Heart left ventricle (tissue), 16 donors: Measurements from ENCODE around the gene AOC2. TPM values are rescaled to one million over a fixed set of nuclear protein-coding genes. Genes with fewer than 3 reads are reported as not detected.

Experiments
- ATAC-seq, 4 donors: fragments of 200-7000 bp; cut with Tn5 transposase; one replicate each; pipeline ENCODE4 v1.9.1; 2020 to 2022; ENCODE audit warnings: moderate library complexity in 4 of 4, mild to moderate bottlenecking in 3 of 4, moderate number of reproducible peaks in 1 of 4
- DNase-seq, 5 donors: peaks; one replicate each; pipeline ENCODE4 v3.0.0-alpha.2; 2020
- H3K27ac ChIP-seq, 12 donors: fragments of 200-600 bp; sonication (generic) in 4 of 12; one replicate each; pipeline versions ENCODE4 v1.5.0 to v1.8.0; 2016 to 2022; ENCODE audit warnings: mild to moderate bottlenecking in 2 of 12
- H3K27me3 ChIP-seq, 9 donors: fragments of 200-600 bp; sonication (generic) in 2 of 9; one replicate each; pipeline versions ENCODE4 v1.5.1 to v1.8.0; 2016 to 2022; ENCODE audit warnings: mild to moderate bottlenecking in 3 of 9
- H3K36me3 ChIP-seq, 9 donors: fragments of 200-600 bp; sonication (generic) in 2 of 9; one replicate each; pipeline versions ENCODE4 v1.5.0 to v1.8.0; 2018 to 2022; ENCODE audit warnings: mild to moderate bottlenecking in 2 of 9
- H3K4me1 ChIP-seq, 12 donors: fragments of 200-600 bp; sonication (generic) in 4 of 12; one replicate each; pipeline versions ENCODE4 v1.5.0 to v1.8.0; 2016 to 2022; ENCODE audit warnings: mild to moderate bottlenecking in 3 of 12
- H3K4me3 ChIP-seq, 12 donors: fragments of 200-600 bp; sonication (generic) in 4 of 12; one replicate each; pipeline versions ENCODE4 v1.5.0 to v1.8.0; 2017 to 2022; ENCODE audit warnings: mild to moderate bottlenecking in 9 of 12, moderate library complexity in 4 of 12
- H3K9me3 ChIP-seq, 12 donors: fragments of 200-600 bp; sonication (generic) in 4 of 12; one replicate each; pipeline versions ENCODE4 v1.5.0 to v1.8.0; 2016 to 2022; ENCODE audit warnings: mild to moderate bottlenecking in 1 of 12
- CTCF ChIP-seq, 12 donors: fragments of 200-600 bp; sonication (generic) in 4 of 12; IDR thresholded peaks; one replicate each; pipeline versions ENCODE4 v1.5.0 to v1.8.0; 2018 to 2022; ENCODE audit warnings: antibody characterized with exemption in 12 of 12, mild to moderate bottlenecking in 5 of 12
- POLR2A ChIP-seq, 2 donors: fragments of 450-650 bp; IDR thresholded peaks; one replicate each; pipeline ENCODE4 v1.6.1; 2017; ENCODE audit warnings: antibody characterized with exemption in 2 of 2, mild to moderate bottlenecking in 2 of 2, moderate library complexity in 2 of 2
- WGBS, 4 donors: extraction: QIAGEN DNeasy Blood & Tissue Kit in 2 of 4; methylation state at CpG; one replicate each; pipeline versions ENCODE4 v1.1.5 to v1.1.7; 2013 to 2018; 5-methylcytosine and 5-hydroxymethylcytosine counted together
- intact Hi-C, 10 donors: fragments of 100-400 bp; cut with DNase I; formaldehyde crosslinking; loops; one replicate each; pipeline versions ENCODE4 v1.11.1 to v1.14.2; 2022
- polyA plus RNA-seq, 2 donors: library from polyadenylated mRNA; stranded (reverse); fragments of 200-250 nt; gene quantifications; one replicate each; pipeline ENCODE4 v1.2.3, GENCODE V29; 2013
- total RNA-seq, 9 donors: library from RNA; depleted of rRNA in 2 of 9; stranded (reverse); fragments of >200 nt in 2 of 9; fragmentation: NEBNext Ultra II Directional in 3 of 9; extraction: Animal tissue kit (Norgen Biotek cat#: 25700) in 3 of 9; gene quantifications; one replicate each; pipeline versions ENCODE4 v1.1.0 to v1.2.4, GENCODE V29; 2016 to 2023
- donor health status: ischemic (EF 13 %, LVEDD 7.1; RV severe dilation, severe dysfunction).
- donor health status: healthy with polysubstance abuse.
- donor health status: DM: no; HTN: yes; CAD: no.
- donor health status: DM: no; HTN: no; CAD: no.
- donor health status: ischemic (EF 25% LVEDD 6.9; RV normal size, moderate dysfunction).
- donor health status: ischemic (EF 25% LVEDD 5.7; RV mildly dilated, moderate dysfunction).
- donor health status: healthy.
- donor health status: DM: yes; HTN: yes; CAD: no.
- donor health status: ischemic (EF 35%, LVEDD 5.7; RV mildly dilated, moderate dysfunction).
- donor health status: nonischemic (EF 11% LVEDD 7.7; RV severe dilation, severe dysfunction).
- donor health status: DM: yes; HTN: yes; CAD: no.
- donor health status: PGD.
- donor health status: ischemic (EF 29% LVEDD 5.4; RV normal size, mild dysfunction).
- donor health status: nonischemic (EF 23%, LVEDD 6.1; RV moderate dilation, normal function).

AOC2 gene
- total and polyA plus RNA-seq, 11 donors: 0.21 to 0.88 (median 0.44) TPM

- no peak overlapping the region for H3K27ac ChIP-seq
- WGBS, 4 donors: 67 to 100% (median 94%) methylated on average over 1 of the region's 1 CpG
Observed at GRCh38 chr17:42806249-42806648, 38.1 kb upstream of the AOC2 start.

DNA sequence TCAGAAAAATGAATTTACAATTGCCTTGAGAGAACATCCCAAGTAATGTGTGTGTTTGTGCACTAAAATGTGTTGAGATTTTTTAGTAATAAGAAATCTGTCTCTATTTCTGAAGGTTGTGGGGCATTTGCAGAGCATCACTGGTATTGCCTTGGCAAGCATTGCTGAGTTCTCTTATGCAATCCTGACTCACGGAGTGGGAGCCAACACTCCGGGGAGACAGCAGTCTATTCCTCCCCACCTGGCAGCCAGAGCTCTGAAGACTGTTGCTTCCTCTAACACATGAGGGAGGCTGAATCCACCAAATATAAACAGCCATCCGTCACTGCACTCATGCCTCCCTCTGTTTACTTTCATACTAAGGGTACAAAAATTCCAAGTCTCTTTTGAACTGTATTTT is 35.1 kb upstream of the AOC2 start:
- Histone ChIP-seq H3K36me3 (peaks cover 0 to 56% (median 50%) of the 10 kb centered on the region in 9 donors), H3K4me3 (no peak overlapping the region), H3K27me3 (no peaks in the 10 kb centered on the region), H3K4me1 (no peaks in the 10 kb centered on the region), H3K9me3 (no peaks in the 10 kb centered on the region), H3K27ac (peak overlapping the region in 1 of 12 donors; percentile 15)
- intact Hi-C loops: no loop called here
- WGBS, 4 donors: 24 to 52% (median 37%) methylated on average over 3 of the region's 3 CpGs
- DNase-seq (no peak), ATAC-seq (peak in 2 of 4 donors; percentile 55 to 76)
- TF ChIP-seq POLR2A (IDR thresholded peaks at IDR 0.05) (no peak), CTCF (IDR thresholded peaks at IDR 0.05) (no peak)

More at GRCh38 chr17:42806249-42806648, 38.1 kb upstream of the AOC2 start:
- no peak for TF ChIP-seq POLR2A (IDR thresholded peaks at IDR 0.05)
- TF ChIP-seq CTCF (IDR thresholded peaks at IDR 0.05): no peak
- Histone ChIP-seq H3K36me3 (peaks cover 0 to 27% (median 22%) of the 10 kb centered on the region in 9 donors), H3K4me1 (no peaks in the 10 kb centered on the region), H3K9me3 (no peaks in the 10 kb centered on the region), H3K4me3 (no peak overlapping the region), H3K27me3 (no peaks in the 10 kb centered on the region)
- DNase-seq (no peak), ATAC-seq (no peak)
- intact Hi-C loops: no loop called here

DNA sequence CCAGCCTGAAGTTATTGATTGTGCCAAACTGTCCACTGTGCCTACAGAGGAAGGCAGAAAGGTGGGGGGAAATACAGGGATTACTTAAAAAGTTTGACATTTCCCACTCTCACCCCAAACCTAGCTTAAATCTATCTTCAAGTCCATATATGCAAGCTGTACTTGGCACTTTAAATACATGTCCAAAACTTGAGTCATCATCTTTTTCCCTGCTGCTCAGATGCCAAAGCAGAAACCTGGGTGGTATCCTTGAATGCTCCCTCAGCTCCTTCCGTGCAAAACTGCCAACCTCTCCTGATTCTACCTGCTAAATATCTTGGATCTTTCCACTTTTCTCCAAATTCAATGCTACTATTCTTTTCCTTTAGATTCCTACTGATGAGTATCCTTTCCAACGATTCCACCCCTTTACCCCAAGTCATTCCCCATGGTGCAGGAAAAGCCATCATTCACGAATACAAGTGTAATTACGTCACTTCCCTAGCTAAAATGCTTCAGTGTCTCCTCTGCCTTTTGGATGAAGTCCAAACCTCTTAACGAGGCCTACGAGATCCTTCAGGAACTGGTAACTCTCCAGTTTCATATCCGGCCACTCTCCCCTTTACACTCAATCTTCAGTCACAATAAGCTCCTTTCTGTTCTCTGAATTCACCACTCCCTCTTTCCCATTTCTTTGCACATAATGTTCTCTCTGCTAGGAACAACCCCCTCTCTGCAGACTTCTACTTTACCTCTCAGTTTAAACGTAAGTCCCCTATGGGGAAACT is 29.6 kb upstream of the AOC2 start:
- intact Hi-C loops: loop anchor here in 2 of 10 donors (5.0 to 10.0 kb wide), 2 partner anchors 93 to 100 kb away; no protein-coding TSS in a partner anchor
- WGBS, 4 donors: 32 to 40% (median 38%) methylated on average over 8 of the region's 8 CpGs

More for the DNA sequence above, 29.6 kb upstream of the AOC2 start:
- H3K27me3 ChIP-seq: no peaks in the 10 kb centered on the region
- H3K36me3 ChIP-seq: peaks cover 0 to 100% (median 97%) of the 10 kb centered on the region in 9 donors
- no peak overlapping the region for H3K4me3 ChIP-seq
- no peak for TF ChIP-seq POLR2A (IDR thresholded peaks at IDR 0.05)
- no peak for TF ChIP-seq CTCF (IDR thresholded peaks at IDR 0.05)
- peak overlapping the region in 8 of 12 donors; percentile 10 to 50 (median 36) for H3K27ac ChIP-seq
- peaks cover 0 to 13% (median 6%) of the 10 kb centered on the region in 12 donors for H3K4me1 ChIP-seq
- peak in 2 of 4 donors; percentile 49 to 71 for ATAC-seq
- DNase-seq: no peak
- H3K9me3 ChIP-seq: no peaks in the 10 kb centered on the region
